GM21381 (cell line): ENCODE results near the gene ZBED6.

Experiments
- ATAC-seq: cut with Tn5 transposase; IDR thresholded peaks from one replicate; pipeline ENCODE4 v1.9.1; 2021; ENCODE audit warnings: mild to moderate bottlenecking, moderate library complexity; ENCODE audit not compliant: unreplicated experiment

ZBED6 gene

GRCh38 chr1:203835476-203835875 is 40.1 kb downstream of the ZBED6 start:
- no peak for ATAC-seq

- no peak for ATAC-seq
Observed at GRCh38 chr1:203839081-203839480, 43.7 kb downstream of the ZBED6 start.

- ATAC-seq: no peak
Observed at GRCh38 chr1:203840208-203840808, 44.9 kb downstream of the ZBED6 start.

GRCh38 chr1:203842559-203842876 is 47.1 kb downstream of the ZBED6 start:
- ATAC-seq: no peak

- ATAC-seq: no peak
Observed at GRCh38 chr1:203843435-203843834, 48.0 kb downstream of the ZBED6 start.
